IMR-90 (cell line): ENCODE measurements around the gene CDH13.

Experiments used
- BHLHE40 ChIP-seq: fragments of 150-350 bp; IDR thresholded peaks from 2 replicates; pipeline ENCODE4 v1.6.1; 2016; ENCODE audit warnings: mild to moderate bottlenecking, low read depth, low read length
- CTCF ChIP-seq: conservative IDR thresholded peaks from 2 replicates; pipeline ENCODE4 v1.5.1; 2012; ENCODE audit warnings: mild to moderate bottlenecking, low read depth, low read length, improper control_type of control experiment
- ELK1 ChIP-seq: fragments of 150-350 bp; IDR thresholded peaks from 2 replicates; pipeline ENCODE4 v1.6.1; 2016; ENCODE audit warnings: low read depth, mild to moderate bottlenecking, low read length, moderate library complexity, borderline replicate concordance
- FOS ChIP-seq: fragments of 150-350 bp; IDR thresholded peaks from 2 replicates; pipeline ENCODE4 v1.6.1; 2016; ENCODE audit warnings: low read depth, low read length
- MAZ ChIP-seq: IDR thresholded peaks from 2 replicates; pipeline ENCODE4 v1.6.1; 2012; ENCODE audit warnings: low read depth, mild to moderate bottlenecking, low read length, improper control_type of control experiment, moderate library complexity, borderline replicate concordance
- MXI1 ChIP-seq: IDR thresholded peaks from 2 replicates; pipeline ENCODE4 v1.6.1; 2012; ENCODE audit warnings: low read depth, mild to moderate bottlenecking, low read length, moderate library complexity, borderline replicate concordance
- NFE2L2 ChIP-seq: fragments of 150-350 bp; IDR thresholded peaks from 2 replicates; pipeline ENCODE4 v1.6.1; 2016; ENCODE audit warnings: low read depth, mild to moderate bottlenecking, low read length
- POLR2A ChIP-seq: IDR thresholded peaks from 2 replicates; pipeline ENCODE4 v1.6.1; 2012; ENCODE audit warnings: mild to moderate bottlenecking, low read depth, low read length
- RFX5 ChIP-seq: IDR thresholded peaks from 2 replicates; pipeline ENCODE4 v1.8.0; 2012; ENCODE audit warnings: low read depth, mild to moderate bottlenecking, low read length, moderate library complexity

DNA sequence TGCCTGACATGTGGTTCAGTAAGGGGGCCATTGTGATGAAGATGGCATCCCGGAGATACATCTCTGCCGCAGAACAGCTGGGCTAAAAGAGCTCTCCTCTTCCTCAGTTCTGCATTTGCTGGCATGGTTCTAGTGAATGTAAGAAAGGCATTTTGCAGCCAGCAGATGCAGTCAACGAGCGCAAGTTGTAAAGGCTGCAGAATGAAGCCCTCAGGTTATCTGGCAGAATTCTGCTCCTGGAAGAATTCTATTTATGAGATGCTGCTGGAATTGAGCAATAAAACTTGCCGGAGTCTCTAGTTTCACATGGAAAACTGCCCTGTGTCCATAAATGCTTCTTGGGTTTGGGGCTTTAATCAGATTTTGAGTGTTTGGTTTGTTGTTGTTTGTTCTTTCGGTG, 1004.2 kb downstream of the CDH13 start:
- TF ChIP-seq CTCF (no peak), POLR2A (no peak), ELK1 (no peak), FOS (no peak), NFE2L2 (no peak), MXI1 (no peak), RFX5 (no peak), MAZ (no peak), BHLHE40 (no peak)
